SU-DHL-6 (cell line): ENCODE results near the gene NRN1.

Source experiments
- H2AFZ ChIP-seq: fragments of 200-600 bp; sonication (generic); 2 replicates; pipeline ENCODE4 v1.6.1; 2014; ENCODE audit warnings: low read depth, mild to moderate bottlenecking, moderate library complexity, mixed read lengths, antibody characterized with exemption, low read length; ENCODE audit not compliant: severe bottlenecking
- H3F3A ChIP-seq: fragments of 200-600 bp; shearing (Covaris generic); 2 replicates; pipeline ENCODE4 v1.6.0; 2016; ENCODE audit warnings: antibody characterized with exemption, mild to moderate bottlenecking; ENCODE audit not compliant: insufficient read depth
- H3K27ac ChIP-seq: fragments of 200-600 bp; sonication (generic); 2 replicates; pipeline ENCODE4 v1.5.1; 2016; ENCODE audit warnings: low read depth, mild to moderate bottlenecking, low read length, moderate library complexity, mixed read lengths
- H3K27me3 ChIP-seq: fragments of 200-600 bp; sonication (generic), shearing (Covaris generic); 2 replicates; pipeline ENCODE4 v1.6.0; 2014; ENCODE audit warnings: mild to moderate bottlenecking, low read length
- H3K36me3 ChIP-seq: fragments of 200-600 bp; sonication (generic); 2 replicates; pipeline ENCODE4 v1.6.1; 2014; ENCODE audit warnings: mild to moderate bottlenecking, low read length, mixed read lengths
- H3K4me2 ChIP-seq: fragments of 300-600, 200-600 bp; shearing (Covaris generic), sonication (generic); 2 replicates; pipeline ENCODE4 v1.6.0; 2014; ENCODE audit warnings: low read length, low read depth, mild to moderate bottlenecking; ENCODE audit not compliant: poor library complexity, severe bottlenecking
- H3K4me3 ChIP-seq: fragments of 200-600 bp; sonication (generic); 2 replicates; pipeline ENCODE4 v1.5.1; 2014; ENCODE audit warnings: antibody characterized with exemption, low read length, mild to moderate bottlenecking, mixed read lengths; ENCODE audit not compliant: insufficient read depth, poor library complexity, severe bottlenecking
- H3K79me2 ChIP-seq: fragments of 200-600 bp; sonication (generic); 2 replicates; pipeline ENCODE4 v1.6.1; 2014; ENCODE audit warnings: mild to moderate bottlenecking, low read length, moderate library complexity; ENCODE audit not compliant: insufficient read depth
- H3K9ac ChIP-seq: fragments of 200-600 bp; sonication (generic); 2 replicates; pipeline ENCODE4 v1.7.0; 2014; ENCODE audit warnings: mild to moderate bottlenecking, low read length
- H3K9me2 ChIP-seq: fragments of 200-600 bp; sonication (generic); replicated peaks from 2 replicates; pipeline ENCODE4 v1.6.1; 2014; ENCODE audit warnings: low read length; ENCODE audit not compliant: insufficient read depth
- H3K9me3 ChIP-seq: fragments of 200-600 bp; sonication (generic); 2 replicates; pipeline ENCODE4 v1.6.1; 2014; ENCODE audit warnings: low read length, mixed read lengths; ENCODE audit not compliant: insufficient read depth
- H4K20me1 ChIP-seq: fragments of 200-600 bp; sonication (generic); 2 replicates; pipeline ENCODE4 v1.6.1; 2014; ENCODE audit warnings: low read depth, mild to moderate bottlenecking, antibody characterized with exemption, low read length, moderate library complexity, mixed read lengths
- EZH2phosphoT487 ChIP-seq: fragments of 200-600 bp; sonication (generic), shearing (Covaris generic); conservative IDR thresholded peaks from 2 replicates; pipeline ENCODE4 v1.6.1; 2018; ENCODE audit warnings: mild to moderate bottlenecking, antibody characterized with exemption, low read length, moderate library complexity, mixed read lengths
- TF ChIP-seq, protein P1 (sequence below): fragments of 200-600 bp; sonication (generic); IDR thresholded peaks from one replicate; pipeline ENCODE4 v1.5.1; 2017; ENCODE audit warnings: antibody characterized with exemption, mild to moderate bottlenecking, low read length, moderate library complexity; ENCODE audit not compliant: insufficient read depth, poor library complexity, severe bottlenecking

NRN1 gene

DNA sequence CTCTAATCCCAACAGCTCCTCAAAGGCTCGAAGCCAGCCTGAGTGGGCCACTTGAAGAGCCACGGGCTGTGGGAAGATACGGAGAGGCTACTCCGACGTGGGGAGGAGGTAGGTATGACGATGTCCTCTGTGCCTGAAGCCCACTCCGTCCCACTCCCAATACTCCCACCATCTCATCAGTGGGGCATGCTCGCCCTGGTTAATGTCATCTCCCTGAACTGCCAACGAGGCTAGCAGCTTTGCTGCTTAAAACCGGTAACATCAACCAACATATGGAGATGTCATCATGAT lies 11.1 kb downstream of the NRN1 start:
- no peaks in the 10 kb centered on the region for H4K20me1 ChIP-seq
- no peaks in the 10 kb centered on the region for H3K9me2 ChIP-seq
- no peak overlapping the region for H3K4me3 ChIP-seq
- no peak overlapping the region for H2AFZ ChIP-seq
- H3K9ac ChIP-seq = no peak overlapping the region
- H3K27ac ChIP-seq = no peak overlapping the region
- no peaks in the 10 kb centered on the region for H3K27me3 ChIP-seq
- no peaks in the 10 kb centered on the region for H3K9me3 ChIP-seq
- TF ChIP-seq, protein P1, sequence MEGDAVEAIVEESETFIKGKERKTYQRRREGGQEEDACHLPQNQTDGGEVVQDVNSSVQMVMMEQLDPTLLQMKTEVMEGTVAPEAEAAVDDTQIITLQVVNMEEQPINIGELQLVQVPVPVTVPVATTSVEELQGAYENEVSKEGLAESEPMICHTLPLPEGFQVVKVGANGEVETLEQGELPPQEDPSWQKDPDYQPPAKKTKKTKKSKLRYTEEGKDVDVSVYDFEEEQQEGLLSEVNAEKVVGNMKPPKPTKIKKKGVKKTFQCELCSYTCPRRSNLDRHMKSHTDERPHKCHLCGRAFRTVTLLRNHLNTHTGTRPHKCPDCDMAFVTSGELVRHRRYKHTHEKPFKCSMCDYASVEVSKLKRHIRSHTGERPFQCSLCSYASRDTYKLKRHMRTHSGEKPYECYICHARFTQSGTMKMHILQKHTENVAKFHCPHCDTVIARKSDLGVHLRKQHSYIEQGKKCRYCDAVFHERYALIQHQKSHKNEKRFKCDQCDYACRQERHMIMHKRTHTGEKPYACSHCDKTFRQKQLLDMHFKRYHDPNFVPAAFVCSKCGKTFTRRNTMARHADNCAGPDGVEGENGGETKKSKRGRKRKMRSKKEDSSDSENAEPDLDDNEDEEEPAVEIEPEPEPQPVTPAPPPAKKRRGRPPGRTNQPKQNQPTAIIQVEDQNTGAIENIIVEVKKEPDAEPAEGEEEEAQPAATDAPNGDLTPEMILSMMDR = no peak
- no peak for TF ChIP-seq EZH2phosphoT487
- no peaks in the 10 kb centered on the region for H3K79me2 ChIP-seq
- no peaks in the 10 kb centered on the region for H3K36me3 ChIP-seq
- H3K4me2 ChIP-seq = no peak overlapping the region
- no peaks in the 10 kb centered on the region for H3F3A ChIP-seq

DNA sequence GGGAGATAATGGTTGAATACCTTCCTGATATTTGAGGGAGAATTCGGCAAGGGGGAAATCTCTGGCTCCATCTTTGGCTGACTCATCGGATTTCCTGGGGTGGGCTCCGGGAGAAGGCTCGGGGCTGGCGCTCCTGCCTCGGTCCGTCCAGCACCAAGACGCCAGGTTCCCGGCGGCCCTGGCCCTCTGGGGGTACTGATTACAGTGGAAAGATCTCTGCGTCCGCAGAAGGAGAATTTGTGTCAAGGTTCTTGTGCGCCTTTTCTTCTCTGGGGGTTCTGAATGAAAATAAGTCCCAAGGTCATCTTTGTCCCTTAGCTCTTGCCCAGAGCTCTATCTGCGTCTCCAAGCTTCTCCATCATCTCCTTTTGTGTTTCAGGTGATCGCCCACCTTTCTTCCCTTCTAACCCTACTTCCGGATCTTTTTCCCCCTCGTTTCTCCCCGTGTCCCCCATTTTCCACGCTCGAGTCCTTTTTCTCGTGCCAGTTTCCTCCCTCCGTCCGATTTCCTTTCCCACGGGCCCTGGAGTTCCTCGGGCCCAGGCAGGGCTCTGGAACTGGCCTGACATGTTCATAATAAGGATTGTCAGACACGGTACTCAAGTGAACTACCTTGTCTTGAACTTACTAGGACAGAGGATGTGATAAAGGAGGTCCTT lies 11.6 kb downstream of the NRN1 start:
- Histone ChIP-seq H3K27me3 (no peaks in the 10 kb centered on the region), H3F3A (no peaks in the 10 kb centered on the region), H4K20me1 (no peaks in the 10 kb centered on the region), H3K79me2 (no peaks in the 10 kb centered on the region), H3K9ac (no peak overlapping the region), H3K36me3 (no peaks in the 10 kb centered on the region), H3K9me3 (no peaks in the 10 kb centered on the region), H2AFZ (no peak overlapping the region), H3K4me2 (no peak overlapping the region), H3K9me2 (no peaks in the 10 kb centered on the region), H3K27ac (no peak overlapping the region), H3K4me3 (no peak overlapping the region)
- TF ChIP-seq, protein P1 = no peak
- no peak for TF ChIP-seq EZH2phosphoT487

DNA sequence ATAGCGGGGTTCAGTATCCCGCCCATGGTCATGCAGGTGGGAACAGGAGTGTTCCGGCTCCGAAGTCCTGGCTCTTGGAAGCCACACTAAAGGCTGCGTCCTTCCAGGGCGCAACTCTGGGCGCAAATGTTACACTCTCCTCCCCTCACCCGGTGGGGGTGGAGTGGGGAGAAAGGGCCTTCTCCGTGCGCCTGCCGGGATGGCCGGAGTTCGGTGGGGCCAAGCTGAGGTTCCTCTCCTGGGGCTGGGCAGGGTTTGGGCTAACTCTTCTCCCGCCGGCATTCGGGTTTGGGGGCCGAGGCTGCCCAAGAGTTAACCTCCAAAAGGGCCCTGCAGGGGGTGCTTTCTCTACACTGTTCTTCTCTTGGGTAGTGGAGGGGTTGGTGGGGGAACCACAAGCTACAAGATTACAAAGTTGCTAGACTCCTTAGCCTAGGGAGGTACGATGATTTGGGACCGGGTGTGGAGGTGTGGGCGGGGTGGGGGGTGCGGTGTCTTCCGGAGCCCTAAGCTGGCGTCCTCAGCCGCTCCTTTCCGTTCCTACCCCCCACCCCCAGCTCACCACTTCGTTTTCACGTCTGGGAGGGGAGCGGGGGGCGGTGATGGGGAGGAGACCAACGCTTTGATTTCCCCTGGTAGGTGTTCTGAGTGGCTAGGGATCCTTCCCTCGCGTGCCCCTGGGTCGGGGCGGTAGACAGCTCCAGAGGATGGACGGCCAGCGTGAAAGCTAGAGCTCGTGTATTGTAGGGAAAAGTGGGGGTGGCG lies 12.3 kb downstream of the NRN1 start:
- Histone ChIP-seq H4K20me1 (no peaks in the 10 kb centered on the region), H3K27me3 (no peaks in the 10 kb centered on the region), H3K79me2 (no peaks in the 10 kb centered on the region), H3K9ac (no peak overlapping the region), H3K27ac (no peak overlapping the region), H3K4me3 (no peak overlapping the region), H3K9me3 (no peaks in the 10 kb centered on the region), H3K9me2 (no peaks in the 10 kb centered on the region), H3K4me2 (no peak overlapping the region), H2AFZ (no peak overlapping the region), H3K36me3 (no peaks in the 10 kb centered on the region), H3F3A (no peaks in the 10 kb centered on the region)
- TF ChIP-seq EZH2phosphoT487 = no peak
- TF ChIP-seq, protein P1 = no peak
